SK-N-SH treated with all-trans-retinoic acid at 6 μM for 48 hours (cell line): ENCODE measurements around the gene ARL15.
A peak's percentile ranks its signal among the peaks of the same experiment; 100 is the strongest.

Source experiments
- ATAC-seq: fragments of 200-7000 bp; cut with Tn5 transposase; 3 replicates; pipeline ENCODE4 v1.9.1; 2020; ENCODE audit warnings: mild to moderate bottlenecking, moderate library complexity
- ARNTL ChIP-seq: fragments of 450-650 bp; formaldehyde crosslinking; IDR thresholded peaks from 2 replicates; pipeline ENCODE4 v1.5.0; 2020; ENCODE audit warnings: low read depth, mild to moderate bottlenecking, moderate library complexity, borderline replicate concordance
- BACH2 ChIP-seq: fragments of 250-450 bp; sonication (Bioruptor Pico); IDR thresholded peaks from 2 replicates; pipeline ENCODE4 v1.9.0; 2021; ENCODE audit warnings: mild to moderate bottlenecking, borderline replicate concordance
- CREB5 ChIP-seq: fragments of 250-450 bp; sonication (Bioruptor Pico); IDR thresholded peaks from 2 replicates; pipeline ENCODE4 v1.5.1; 2020; ENCODE audit warnings: low read depth, mild to moderate bottlenecking, moderate library complexity
- CSDC2 ChIP-seq: fragments of 250-450 bp; sonication (Bioruptor Pico); IDR thresholded peaks from 2 replicates; pipeline ENCODE4 v1.5.0; 2020; ENCODE audit warnings: mild to moderate bottlenecking, moderate library complexity
- CSRNP3 ChIP-seq: fragments of 250-450 bp; sonication (Bioruptor Pico); IDR thresholded peaks from 2 replicates; pipeline ENCODE4 v1.5.1; 2021; ENCODE audit warnings: mild to moderate bottlenecking, moderate library complexity
- ESRRG ChIP-seq: fragments of 250-450 bp; sonication (Bioruptor Pico); IDR thresholded peaks from 2 replicates; pipeline ENCODE4 v1.6.1; 2021; ENCODE audit warnings: mild to moderate bottlenecking
- ISL1 ChIP-seq: fragments of 250-450 bp; sonication (Bioruptor Pico); IDR thresholded peaks from 2 replicates; pipeline ENCODE4 v2.1.2; 2022; ENCODE audit warnings: mild to moderate bottlenecking, moderate library complexity
- OSR1 ChIP-seq: fragments of 250-450 bp; sonication (Bioruptor Pico); IDR thresholded peaks from 2 replicates; pipeline ENCODE4 v1.8.0; 2022; ENCODE audit warnings: moderate library complexity, mild to moderate bottlenecking, inconsistent platforms
- PPARA ChIP-seq: fragments of 250-450 bp; sonication (Bioruptor Pico); IDR thresholded peaks from 2 replicates; pipeline ENCODE4 v1.5.0; 2020; ENCODE audit warnings: mild to moderate bottlenecking, borderline replicate concordance
- RARB ChIP-seq: fragments of 250-450 bp; sonication (Bioruptor Pico); IDR thresholded peaks from 2 replicates; pipeline ENCODE4 v1.8.0; 2021; ENCODE audit warnings: mild to moderate bottlenecking, moderate library complexity
- SNAI2 ChIP-seq: fragments of 250-450 bp; sonication (Bioruptor Pico); IDR thresholded peaks from 2 replicates; pipeline ENCODE4 v1.5.0; 2020; ENCODE audit warnings: mild to moderate bottlenecking, moderate library complexity
- TCF4 ChIP-seq: fragments of 250-450 bp; sonication (Bioruptor Pico); IDR thresholded peaks from 2 replicates; pipeline ENCODE4 v1.8.0; 2021; ENCODE audit warnings: mild to moderate bottlenecking, moderate library complexity, borderline replicate concordance
- TSHZ2 ChIP-seq: fragments of 250-450 bp; sonication (Bioruptor Pico); IDR thresholded peaks from 2 replicates; pipeline ENCODE4 v1.5.0; 2020; ENCODE audit warnings: mild to moderate bottlenecking, moderate library complexity
- ZC3H10 ChIP-seq: fragments of 250-450 bp; sonication (Bioruptor Pico); IDR thresholded peaks from 2 replicates; pipeline ENCODE4 v1.5.1; 2021; ENCODE audit warnings: mild to moderate bottlenecking, moderate library complexity
- ZFP3 ChIP-seq: fragments of 250-450 bp; sonication (Bioruptor Pico); IDR thresholded peaks from 2 replicates; pipeline ENCODE4 v1.5.0; 2020; ENCODE audit warnings: mild to moderate bottlenecking, moderate library complexity
- ZFP30 ChIP-seq: fragments of 450-650 bp; formaldehyde crosslinking; IDR thresholded peaks from 2 replicates; pipeline ENCODE4 v1.5.0; 2022; ENCODE audit warnings: mild to moderate bottlenecking, moderate library complexity
- ZNF565 ChIP-seq: fragments of 450-650 bp; formaldehyde crosslinking; conservative IDR thresholded peaks from 2 replicates; pipeline ENCODE4 v1.5.0; 2020; ENCODE audit warnings: low read depth, mild to moderate bottlenecking, moderate library complexity
- ZNF70 ChIP-seq: fragments of 450-650 bp; formaldehyde crosslinking; IDR thresholded peaks from 2 replicates; pipeline ENCODE4 v1.5.0; 2020; ENCODE audit warnings: mild to moderate bottlenecking, moderate library complexity
- ZNF8 ChIP-seq: fragments of 450-650 bp; formaldehyde crosslinking; IDR thresholded peaks from 2 replicates; pipeline ENCODE4 v1.5.0; 2020; ENCODE audit warnings: mild to moderate bottlenecking, moderate library complexity
- TF ChIP-seq, protein P1 (sequence below): fragments of 250-450 bp; sonication (Bioruptor Pico); IDR thresholded peaks from 2 replicates; pipeline ENCODE4 v1.8.0; 2021; ENCODE audit warnings: low read depth, mild to moderate bottlenecking, moderate library complexity, borderline replicate concordance
- TF ChIP-seq, protein P2 (sequence below): fragments of 250-450 bp; sonication (Bioruptor Pico); IDR thresholded peaks from 2 replicates; pipeline ENCODE4 v1.8.0; 2020; ENCODE audit warnings: mild to moderate bottlenecking, moderate library complexity, borderline replicate concordance

The ARL15 gene

GRCh38 chr5:54251981-54252380 lies 58.4 kb downstream of the ARL15 start:
- TF ChIP-seq ZNF8 (CRISPR knock-in tag) (no peak), CREB5 (CRISPR knock-in tag) (no peak), ISL1 (CRISPR knock-in tag) (no peak), TSHZ2 (CRISPR knock-in tag) (no peak), CSRNP3 (CRISPR knock-in tag) (no peak), RARB (no peak), BACH2 (no peak), CSDC2 (CRISPR knock-in tag) (no peak), TCF4 (CRISPR knock-in tag) (no peak), ZFP30 (CRISPR knock-in tag) (no peak), ARNTL (no peak), ZFP3 (CRISPR knock-in tag) (no peak), PPARA (CRISPR knock-in tag) (no peak), ZC3H10 (no peak), ZNF70 (no peak)
- TF ChIP-seq, protein P1, sequence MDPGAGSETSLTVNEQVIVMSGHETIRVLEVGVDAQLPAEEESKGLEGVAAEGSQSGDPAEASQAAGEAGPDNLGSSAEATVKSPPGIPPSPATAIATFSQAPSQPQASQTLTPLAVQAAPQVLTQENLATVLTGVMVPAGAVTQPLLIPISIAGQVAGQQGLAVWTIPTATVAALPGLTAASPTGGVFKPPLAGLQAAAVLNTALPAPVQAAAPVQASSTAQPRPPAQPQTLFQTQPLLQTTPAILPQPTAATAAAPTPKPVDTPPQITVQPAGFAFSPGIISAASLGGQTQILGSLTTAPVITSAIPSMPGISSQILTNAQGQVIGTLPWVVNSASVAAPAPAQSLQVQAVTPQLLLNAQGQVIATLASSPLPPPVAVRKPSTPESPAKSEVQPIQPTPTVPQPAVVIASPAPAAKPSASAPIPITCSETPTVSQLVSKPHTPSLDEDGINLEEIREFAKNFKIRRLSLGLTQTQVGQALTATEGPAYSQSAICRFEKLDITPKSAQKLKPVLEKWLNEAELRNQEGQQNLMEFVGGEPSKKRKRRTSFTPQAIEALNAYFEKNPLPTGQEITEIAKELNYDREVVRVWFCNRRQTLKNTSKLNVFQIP = no peak
- TF ChIP-seq, protein P2, sequence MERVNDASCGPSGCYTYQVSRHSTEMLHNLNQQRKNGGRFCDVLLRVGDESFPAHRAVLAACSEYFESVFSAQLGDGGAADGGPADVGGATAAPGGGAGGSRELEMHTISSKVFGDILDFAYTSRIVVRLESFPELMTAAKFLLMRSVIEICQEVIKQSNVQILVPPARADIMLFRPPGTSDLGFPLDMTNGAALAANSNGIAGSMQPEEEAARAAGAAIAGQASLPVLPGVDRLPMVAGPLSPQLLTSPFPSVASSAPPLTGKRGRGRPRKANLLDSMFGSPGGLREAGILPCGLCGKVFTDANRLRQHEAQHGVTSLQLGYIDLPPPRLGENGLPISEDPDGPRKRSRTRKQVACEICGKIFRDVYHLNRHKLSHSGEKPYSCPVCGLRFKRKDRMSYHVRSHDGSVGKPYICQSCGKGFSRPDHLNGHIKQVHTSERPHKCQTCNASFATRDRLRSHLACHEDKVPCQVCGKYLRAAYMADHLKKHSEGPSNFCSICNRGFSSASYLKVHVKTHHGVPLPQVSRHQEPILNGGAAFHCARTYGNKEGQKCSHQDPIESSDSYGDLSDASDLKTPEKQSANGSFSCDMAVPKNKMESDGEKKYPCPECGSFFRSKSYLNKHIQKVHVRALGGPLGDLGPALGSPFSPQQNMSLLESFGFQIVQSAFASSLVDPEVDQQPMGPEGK (CRISPR knock-in tag) = no peak
- no peak for ATAC-seq

DNA sequence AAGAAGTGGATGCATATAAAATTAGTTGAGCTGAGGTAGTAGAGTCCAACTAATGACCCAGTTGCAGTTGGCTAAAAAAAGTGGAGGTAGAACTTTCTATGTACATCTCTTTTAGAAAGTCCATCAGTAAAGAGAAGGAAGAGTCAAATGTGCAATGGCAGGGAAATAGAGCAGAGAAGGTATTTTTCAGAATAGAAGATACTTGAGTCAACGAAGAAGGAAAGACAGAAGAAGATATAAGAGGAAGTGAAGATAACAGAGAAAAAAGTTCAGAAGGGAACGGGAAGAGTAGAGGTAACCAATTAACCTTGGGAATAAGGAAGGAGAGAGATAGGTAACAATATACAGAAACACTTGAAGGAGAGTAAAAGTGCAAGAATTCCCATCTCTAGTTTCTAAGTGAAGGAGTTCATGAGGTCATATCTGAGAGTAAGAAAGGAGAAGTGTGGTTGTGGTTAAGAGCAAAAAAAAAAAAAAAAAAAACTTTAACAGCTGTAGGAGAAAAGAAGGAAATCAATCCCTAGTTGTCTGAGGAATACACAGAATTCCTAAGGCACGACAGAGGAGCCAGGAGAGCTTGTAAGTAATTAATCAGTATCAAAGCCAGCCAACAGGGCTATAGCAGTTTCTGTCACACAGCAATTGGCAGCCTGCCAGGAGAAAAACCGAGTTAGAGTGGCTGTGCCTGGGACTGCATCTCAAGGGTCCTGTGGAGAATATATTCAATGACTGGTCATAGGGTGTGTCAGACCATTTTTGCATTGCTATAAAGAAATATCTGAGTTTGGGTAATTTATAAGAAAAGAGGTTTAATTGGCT lies 61.0 kb downstream of the ARL15 start:
- TF ChIP-seq TCF4 (CRISPR knock-in tag) = no peak
- ATAC-seq = no peak

DNA sequence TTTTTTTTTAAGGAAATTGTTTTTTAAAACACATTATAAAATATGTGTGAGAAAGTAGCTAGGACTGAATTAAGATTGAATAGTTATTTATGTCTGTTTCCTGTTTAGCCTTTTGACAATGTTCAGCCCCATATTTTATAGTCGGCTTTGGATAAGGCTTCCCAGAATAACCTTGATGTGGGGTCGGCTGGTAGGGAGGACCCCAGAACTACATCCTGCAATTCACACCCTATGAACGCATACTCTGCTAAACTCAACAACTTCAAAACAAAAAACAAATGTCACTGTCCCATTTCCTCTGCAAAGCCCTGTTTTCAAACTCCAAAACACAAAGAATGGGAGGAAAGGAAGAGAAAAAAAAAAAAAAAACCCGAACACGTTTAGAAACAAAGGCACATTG lies 63.1 kb downstream of the ARL15 start:
- no peak for ATAC-seq
- no peak for TF ChIP-seq ZNF70
- no peak for TF ChIP-seq SNAI2 (CRISPR knock-in tag)
- TF ChIP-seq ISL1 (CRISPR knock-in tag) = no peak
- no peak for TF ChIP-seq BACH2

GRCh38 chr5:54243483-54244080 lies 66.8 kb downstream of the ARL15 start:
- ATAC-seq = peak; percentile 74
- TF ChIP-seq CSRNP3 (CRISPR knock-in tag) = no peak
- TF ChIP-seq ZNF565 = no peak
- TF ChIP-seq, protein P1 = no peak
- TF ChIP-seq ESRRG = no peak
- TF ChIP-seq SNAI2 (CRISPR knock-in tag) = no peak
- TF ChIP-seq CSDC2 (CRISPR knock-in tag) = no peak
- TF ChIP-seq OSR1 = no peak
- TF ChIP-seq, protein P2 (CRISPR knock-in tag) = no peak
